K562 (cell line): ENCODE measurements around the gene IFRD1. TPM values are rescaled to one million over a fixed set of nuclear protein-coding genes. Genes with fewer than 3 reads are reported as not detected.

Source experiments
- ARHGAP35 ChIP-seq: fragments of 450-650 bp; IDR thresholded peaks from 2 replicates; pipeline ENCODE4 v1.6.1; 2018; ENCODE audit not compliant: partially characterized antibody
- CBX2 ChIP-seq: fragments of 200-600 bp; sonication (generic); IDR thresholded peaks from one replicate; pipeline ENCODE4 v1.6.1; 2012; ENCODE audit warnings: mild to moderate bottlenecking, low read length, inconsistent platforms; ENCODE audit not compliant: insufficient read depth, poor library complexity, severe bottlenecking
- CREB1 ChIP-seq, 2 experiments: sonication (generic) in 1 of 2; formaldehyde crosslinking in 1 of 2; IDR thresholded peaks; 2 replicates each; pipeline versions ENCODE4 v1.6.1 to v1.8.0; 2012 to 2022; ENCODE audit warnings: inconsistent platforms in 1 of 2, mild to moderate bottlenecking in 1 of 2, missing genetic modification reagents in 1 of 2, moderate library complexity in 1 of 2
- FOXJ2 ChIP-seq: fragments of 200-800 bp; sonication (Bioruptor generic); IDR thresholded peaks from 2 replicates; pipeline ENCODE4 v1.6.1; 2016; ENCODE audit warnings: missing genetic modification characterization, missing compliant biosample characterization
- HDAC2 ChIP-seq: fragments of 450-650 bp; IDR thresholded peaks from 2 replicates; pipeline ENCODE4 v1.6.1; 2016; ENCODE audit warnings: mild to moderate bottlenecking
- HSF4 ChIP-seq: fragments of 250-450 bp; sonication (Bioruptor Pico); IDR thresholded peaks from 2 replicates; pipeline ENCODE4 v2.1.2; 2022; ENCODE audit warnings: mild to moderate bottlenecking, moderate library complexity, borderline replicate concordance
- MAFK ChIP-seq: IDR thresholded peaks from 2 replicates; pipeline ENCODE4 v1.6.1; 2011; ENCODE audit warnings: low read length, improper control_type of control experiment
- OTX1 ChIP-seq: fragments of 450-650 bp; formaldehyde crosslinking; IDR thresholded peaks from 2 replicates; pipeline ENCODE4 v1.4.0; 2022; ENCODE audit warnings: mild to moderate bottlenecking
- SIN3A ChIP-seq, 2 experiments: fragments of 150-350 bp in 1 of 2; IDR thresholded peaks; 2 replicates each; pipeline ENCODE4 v1.6.1; 2011 to 2016; ENCODE audit warnings: borderline replicate concordance in 2 of 2, low read depth in 2 of 2, low read length in 2 of 2, mild to moderate bottlenecking in 2 of 2, moderate library complexity in 2 of 2; ENCODE audit not compliant: control insufficient read depth in 1 of 2
- SNIP1 ChIP-seq: fragments of 450-650 bp; IDR thresholded peaks from 2 replicates; pipeline ENCODE4 v1.7.1; 2017; ENCODE audit warnings: low read depth, mild to moderate bottlenecking
- ZNF121 ChIP-seq: sonication (generic); formaldehyde crosslinking; conservative IDR thresholded peaks from 2 replicates; pipeline ENCODE4 v1.8.0; 2022; ENCODE audit warnings: missing genetic modification reagents
- polyA plus RNA-seq, 8 experiments: library from polyadenylated mRNA; depleted of rRNA in 4 of 8; stranded (reverse) in 5 of 8; unstranded in 3 of 8; fragments of >200 nt; fragmentation: Nextera tagmentation in 2 of 8; fragmentation: Illumina TruSeq in 1 of 8; extraction: Ambion mirVana in 2 of 8; extraction: Trizol in 1 of 8; gene quantifications; 2 replicates each; pipeline versions ENCODE4 v1.2.1 to v1.2.3, GENCODE V29; 2011 to 2014; ENCODE audit warnings: inconsistent platforms in 1 of 8, missing spikeins in 1 of 8
- total RNA-seq, 7 experiments: library from RNA; depleted of rRNA in 6 of 7; stranded (reverse); fragments of >200 nt in 6 of 7; fragmentation: Illumina TruSeq in 2 of 7; extraction: Trizol in 2 of 7; gene quantifications; 2 replicates each; pipeline versions ENCODE4 v1.2.1 to v1.2.3, GENCODE V29; 2011 to 2021; ENCODE audit warnings: low replicate concordance in 1 of 7
- TF ChIP-seq, protein P1 (sequence below): fragments of 250-450 bp; sonication (Bioruptor Pico); IDR thresholded peaks from 2 replicates; pipeline ENCODE4 v1.5.0; 2021; ENCODE audit warnings: mild to moderate bottlenecking, borderline replicate concordance
- TF ChIP-seq, protein P2 (sequence below): sonication (generic); formaldehyde crosslinking; IDR thresholded peaks from 2 replicates; pipeline ENCODE4 v1.4.0; 2020; ENCODE audit warnings: mild to moderate bottlenecking, missing genetic modification reagents
- TF ChIP-seq, protein P3 (sequence below): fragments of 250-450 bp; sonication (Bioruptor Pico); IDR thresholded peaks from 2 replicates; pipeline ENCODE4 v1.4.0; 2020; ENCODE audit warnings: borderline replicate concordance
- TF ChIP-seq, protein P4 (sequence below): sonication (generic); formaldehyde crosslinking; IDR thresholded peaks from 2 replicates; pipeline ENCODE4 v1.8.0; 2022; ENCODE audit warnings: mild to moderate bottlenecking, missing genetic modification reagents
- TF ChIP-seq, protein P5 (sequence below): fragments of 250-450 bp; sonication (Bioruptor Pico); IDR thresholded peaks from 2 replicates; pipeline ENCODE4 v1.8.0; 2021; ENCODE audit warnings: mild to moderate bottlenecking, moderate library complexity

The IFRD1 gene
- total and polyA plus RNA-seq, 9 of the 15 experiments (the other 6 are each of a cell fraction or from before 2014, with no cell fraction given): 27.6 to 81.8 (median 68.1) TPM

DNA sequence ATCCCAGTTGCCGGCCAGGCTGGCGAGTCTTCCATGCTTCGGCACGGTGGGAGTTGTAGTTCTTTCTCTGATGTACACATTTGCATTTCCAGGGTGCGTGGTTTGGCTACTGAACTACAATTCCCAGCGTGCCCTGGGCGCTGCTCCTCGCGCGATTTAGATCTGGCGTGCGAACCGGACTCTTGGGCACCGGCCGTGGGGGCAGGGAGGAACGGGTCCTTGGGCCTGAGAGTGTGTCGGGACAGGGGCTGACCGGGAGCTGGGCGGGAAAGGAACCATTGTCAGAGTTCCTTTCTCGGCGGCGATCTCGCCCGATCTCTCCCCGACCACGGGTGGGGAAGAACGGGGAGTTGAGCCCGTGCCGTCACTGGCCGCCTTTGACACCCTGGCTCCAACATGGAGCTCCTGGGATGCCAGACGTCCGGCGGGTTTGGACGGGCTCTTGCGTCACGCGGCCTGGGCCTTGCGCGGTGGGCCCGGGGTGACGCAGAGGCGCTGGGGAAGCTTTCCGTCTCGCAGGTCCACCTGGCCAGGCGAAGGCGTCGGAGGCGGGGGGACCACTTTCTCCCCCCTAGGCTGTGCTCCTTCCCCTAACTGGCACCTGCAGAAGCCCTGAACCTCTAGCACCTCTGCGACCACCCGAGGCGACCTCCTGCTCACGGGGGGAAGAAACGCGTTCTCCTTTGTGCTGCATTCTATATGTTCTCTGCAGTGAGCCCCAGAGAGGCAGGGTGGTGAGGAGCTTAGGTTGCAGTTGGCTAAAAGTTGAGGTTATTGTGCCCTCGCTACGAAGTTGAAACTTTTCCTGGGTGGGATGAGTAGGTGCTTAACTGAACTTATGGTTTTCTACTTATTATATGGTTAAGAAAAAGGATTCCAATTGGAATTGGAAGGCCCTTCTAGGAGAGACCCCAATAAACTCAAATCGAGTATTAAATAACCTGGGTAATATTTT, 824 bp downstream of the IFRD1 start (continued):
- TF ChIP-seq, protein P1, sequence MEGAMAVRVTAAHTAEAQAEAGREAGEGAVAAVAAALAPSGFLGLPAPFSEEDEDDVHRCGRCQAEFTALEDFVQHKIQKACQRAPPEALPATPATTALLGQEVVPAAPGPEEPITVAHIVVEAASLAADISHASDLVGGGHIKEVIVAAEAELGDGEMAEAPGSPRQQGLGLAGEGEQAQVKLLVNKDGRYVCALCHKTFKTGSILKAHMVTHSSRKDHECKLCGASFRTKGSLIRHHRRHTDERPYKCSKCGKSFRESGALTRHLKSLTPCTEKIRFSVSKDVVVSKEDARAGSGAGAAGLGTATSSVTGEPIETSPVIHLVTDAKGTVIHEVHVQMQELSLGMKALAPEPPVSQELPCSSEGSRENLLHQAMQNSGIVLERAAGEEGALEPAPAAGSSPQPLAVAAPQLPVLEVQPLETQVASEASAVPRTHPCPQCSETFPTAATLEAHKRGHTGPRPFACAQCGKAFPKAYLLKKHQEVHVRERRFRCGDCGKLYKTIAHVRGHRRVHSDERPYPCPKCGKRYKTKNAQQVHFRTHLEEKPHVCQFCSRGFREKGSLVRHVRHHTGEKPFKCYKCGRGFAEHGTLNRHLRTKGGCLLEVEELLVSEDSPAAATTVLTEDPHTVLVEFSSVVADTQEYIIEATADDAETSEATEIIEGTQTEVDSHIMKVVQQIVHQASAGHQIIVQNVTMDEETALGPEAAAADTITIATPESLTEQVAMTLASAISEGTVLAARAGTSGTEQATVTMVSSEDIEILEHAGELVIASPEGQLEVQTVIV (CRISPR knock-in tag): no peak
- TF ChIP-seq OTX1 (CRISPR knock-in tag): no peak
- TF ChIP-seq ZNF121 (CRISPR knock-in tag): no peak
- peak; percentile 93 for TF ChIP-seq CREB1 (IDR thresholded peaks at IDR 0.05)
- TF ChIP-seq CREB1 (CRISPR knock-in tag; IDR thresholded peaks at IDR 0.05): peak; percentile 94
- TF ChIP-seq SNIP1: no peak
- TF ChIP-seq, protein P2, sequence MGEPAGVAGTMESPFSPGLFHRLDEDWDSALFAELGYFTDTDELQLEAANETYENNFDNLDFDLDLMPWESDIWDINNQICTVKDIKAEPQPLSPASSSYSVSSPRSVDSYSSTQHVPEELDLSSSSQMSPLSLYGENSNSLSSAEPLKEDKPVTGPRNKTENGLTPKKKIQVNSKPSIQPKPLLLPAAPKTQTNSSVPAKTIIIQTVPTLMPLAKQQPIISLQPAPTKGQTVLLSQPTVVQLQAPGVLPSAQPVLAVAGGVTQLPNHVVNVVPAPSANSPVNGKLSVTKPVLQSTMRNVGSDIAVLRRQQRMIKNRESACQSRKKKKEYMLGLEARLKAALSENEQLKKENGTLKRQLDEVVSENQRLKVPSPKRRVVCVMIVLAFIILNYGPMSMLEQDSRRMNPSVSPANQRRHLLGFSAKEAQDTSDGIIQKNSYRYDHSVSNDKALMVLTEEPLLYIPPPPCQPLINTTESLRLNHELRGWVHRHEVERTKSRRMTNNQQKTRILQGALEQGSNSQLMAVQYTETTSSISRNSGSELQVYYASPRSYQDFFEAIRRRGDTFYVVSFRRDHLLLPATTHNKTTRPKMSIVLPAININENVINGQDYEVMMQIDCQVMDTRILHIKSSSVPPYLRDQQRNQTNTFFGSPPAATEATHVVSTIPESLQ (CRISPR knock-in tag): no peak; the same call in 1 of the 2 replicates
- no peak; the same call in 1 of the 2 replicates for TF ChIP-seq FOXJ2 (tag)
- TF ChIP-seq HSF4: no peak
- TF ChIP-seq HDAC2: peak; percentile 83; the same call in 1 of the 2 replicates
- no peak for TF ChIP-seq MAFK
- TF ChIP-seq, protein P3, sequence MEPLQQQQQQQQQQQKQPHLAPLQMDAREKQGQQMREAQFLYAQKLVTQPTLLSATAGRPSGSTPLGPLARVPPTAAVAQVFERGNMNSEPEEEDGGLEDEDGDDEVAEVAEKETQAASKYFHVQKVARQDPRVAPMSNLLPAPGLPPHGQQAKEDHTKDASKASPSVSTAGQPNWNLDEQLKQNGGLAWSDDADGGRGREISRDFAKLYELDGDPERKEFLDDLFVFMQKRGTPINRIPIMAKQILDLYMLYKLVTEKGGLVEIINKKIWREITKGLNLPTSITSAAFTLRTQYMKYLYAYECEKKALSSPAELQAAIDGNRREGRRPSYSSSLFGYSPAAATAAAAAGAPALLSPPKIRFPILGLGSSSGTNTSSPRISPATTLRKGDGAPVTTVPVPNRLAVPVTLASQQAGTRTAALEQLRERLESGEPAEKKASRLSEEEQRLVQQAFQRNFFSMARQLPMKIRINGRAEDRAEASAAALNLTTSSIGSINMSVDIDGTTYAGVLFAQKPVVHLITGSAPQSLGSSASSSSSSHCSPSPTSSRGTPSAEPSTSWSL (CRISPR knock-in tag): no peak
- TF ChIP-seq, protein P4, sequence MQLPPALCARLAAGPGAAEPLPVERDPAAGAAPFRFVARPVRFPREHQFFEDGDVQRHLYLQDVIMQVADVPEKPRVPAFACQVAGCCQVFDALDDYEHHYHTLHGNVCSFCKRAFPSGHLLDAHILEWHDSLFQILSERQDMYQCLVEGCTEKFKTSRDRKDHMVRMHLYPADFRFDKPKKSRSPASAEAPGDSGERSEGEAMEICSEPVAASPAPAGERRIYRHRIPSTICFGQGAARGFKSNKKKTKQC: peak; percentile 48; the same call in 1 of the 2 replicates
- peak; percentile 93 for TF ChIP-seq ARHGAP35
- TF ChIP-seq, protein P5, sequence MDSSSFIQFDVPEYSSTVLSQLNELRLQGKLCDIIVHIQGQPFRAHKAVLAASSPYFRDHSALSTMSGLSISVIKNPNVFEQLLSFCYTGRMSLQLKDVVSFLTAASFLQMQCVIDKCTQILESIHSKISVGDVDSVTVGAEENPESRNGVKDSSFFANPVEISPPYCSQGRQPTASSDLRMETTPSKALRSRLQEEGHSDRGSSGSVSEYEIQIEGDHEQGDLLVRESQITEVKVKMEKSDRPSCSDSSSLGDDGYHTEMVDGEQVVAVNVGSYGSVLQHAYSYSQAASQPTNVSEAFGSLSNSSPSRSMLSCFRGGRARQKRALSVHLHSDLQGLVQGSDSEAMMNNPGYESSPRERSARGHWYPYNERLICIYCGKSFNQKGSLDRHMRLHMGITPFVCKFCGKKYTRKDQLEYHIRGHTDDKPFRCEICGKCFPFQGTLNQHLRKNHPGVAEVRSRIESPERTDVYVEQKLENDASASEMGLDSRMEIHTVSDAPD (CRISPR knock-in tag): no peak
- TF ChIP-seq CBX2: no peak
- peak; percentile 55 to 62; a peak in 2 of 4 replicates for TF ChIP-seq SIN3A (IDR thresholded peaks at IDR 0.05; ENCODE audit: borderline replicate concordance in 2 of 2, control insufficient read depth in 1 of 2, low read depth in 2 of 2, low read length in 2 of 2)
